ENCODE measurements around the gene KCNH6. TPM values are rescaled to one million over a fixed set of nuclear protein-coding genes. Genes with fewer than 3 reads are reported as not detected.

KCNH6 gene
- total and polyA plus RNA-seq, 5 donors from 2014 or later, result not detected

GRCh38 chr17:63563339-63563738, 40.2 kb downstream of the KCNH6 start:
- Mint-ChIP-seq H3K27me3 (no peaks in the 10 kb centered on the region), H3K4me3 (no peak overlapping the region), H3K27ac (peak overlapping the region in 1 of 3 donors; percentile 47), H3K36me3 (peaks cover under 1% of the 10 kb centered on the region), H3K9me3 (peaks cover 0 to 2% (median 0%) of the 10 kb centered on the region in 7 donors), H3K4me1 (peaks cover 26 to 79% (median 52%) of the 10 kb centered on the region in 4 donors)
- DNase-seq (no peak), ATAC-seq (ENCODE audit: low read depth in 2 of 2) (no peak)
- no peaks in the 10 kb centered on the region for H3K9me3 ChIP-seq (ENCODE audit: control insufficient read depth in 2 of 2, low read length in 2 of 2)
- no peaks in the 10 kb centered on the region for H3K36me3 ChIP-seq (ENCODE audit: control insufficient read depth, insufficient read depth, low read length)
- H3K4me3 ChIP-seq (ENCODE audit: low read depth, low read length), result no peak overlapping the region
- no peaks in the 10 kb centered on the region for H3K27me3 ChIP-seq (ENCODE audit: control insufficient read depth, insufficient read depth, low read length)
- peaks cover 9% of the 10 kb centered on the region for H3K4me1 ChIP-seq (ENCODE audit: control insufficient read depth, insufficient read depth, low read length, poor library complexity, severe bottlenecking)
- H3K27ac ChIP-seq (ENCODE audit: insufficient read depth, low read length, poor library complexity, severe bottlenecking), result no peak overlapping the region

GRCh38 chr17:63564562-63564961, 41.4 kb downstream of the KCNH6 start:
- Histone ChIP-seq H3K9me3 (ENCODE audit: control insufficient read depth in 2 of 2, low read length in 2 of 2) (no peaks in the 10 kb centered on the region), H3K36me3 (ENCODE audit: control insufficient read depth, insufficient read depth, low read length) (no peaks in the 10 kb centered on the region), H3K4me1 (ENCODE audit: control insufficient read depth, insufficient read depth, low read length, poor library complexity, severe bottlenecking) (peaks cover 9% of the 10 kb centered on the region), H3K27me3 (ENCODE audit: control insufficient read depth, insufficient read depth, low read length) (no peaks in the 10 kb centered on the region), H3K27ac (ENCODE audit: insufficient read depth, low read length, poor library complexity, severe bottlenecking) (no peak overlapping the region), H3K4me3 (ENCODE audit: low read depth, low read length) (no peak overlapping the region)
- Mint-ChIP-seq H3K4me1 (peaks cover 26 to 81% (median 54%) of the 10 kb centered on the region in 4 donors), H3K4me3 (no peak overlapping the region), H3K36me3 (peaks cover 6% of the 10 kb centered on the region), H3K27ac (no peak overlapping the region), H3K27me3 (no peaks in the 10 kb centered on the region), H3K9me3 (peaks cover 0 to 2% (median 0%) of the 10 kb centered on the region in 7 donors)
- DNase-seq (no peak), ATAC-seq (ENCODE audit: low read depth in 2 of 2) (no peak)

GRCh38 chr17:63567229-63567628, 44.1 kb downstream of the KCNH6 start:
- DNase-seq (no peak), ATAC-seq (ENCODE audit: low read depth in 2 of 2) (no peak)
- peaks cover 0 to 2% (median 0%) of the 10 kb centered on the region in 7 donors for H3K9me3 Mint-ChIP-seq
- Histone ChIP-seq H3K4me1 (ENCODE audit: control insufficient read depth, insufficient read depth, low read length, poor library complexity, severe bottlenecking) (peaks cover 9% of the 10 kb centered on the region), H3K36me3 (ENCODE audit: control insufficient read depth, insufficient read depth, low read length) (peaks cover 4% of the 10 kb centered on the region), H3K27ac (ENCODE audit: insufficient read depth, low read length, poor library complexity, severe bottlenecking) (no peak overlapping the region), H3K4me3 (ENCODE audit: low read depth, low read length) (no peak overlapping the region), H3K9me3 (ENCODE audit: control insufficient read depth in 2 of 2, low read length in 2 of 2) (no peaks in the 10 kb centered on the region), H3K27me3 (ENCODE audit: control insufficient read depth, insufficient read depth, low read length) (no peaks in the 10 kb centered on the region)
- no peak overlapping the region for H3K4me3 Mint-ChIP-seq
- H3K36me3 Mint-ChIP-seq, result peaks cover 9% of the 10 kb centered on the region
- H3K4me1 Mint-ChIP-seq, result peaks cover 10 to 73% (median 49%) of the 10 kb centered on the region in 4 donors
- no peak overlapping the region for H3K27ac Mint-ChIP-seq
- no peaks in the 10 kb centered on the region for H3K27me3 Mint-ChIP-seq

- Histone ChIP-seq H3K27ac (ENCODE audit: insufficient read depth, low read length, poor library complexity, severe bottlenecking) (no peak overlapping the region), H3K4me3 (ENCODE audit: low read depth, low read length) (no peak overlapping the region), H3K4me1 (ENCODE audit: control insufficient read depth, insufficient read depth, low read length, poor library complexity, severe bottlenecking) (no peaks in the 10 kb centered on the region), H3K27me3 (ENCODE audit: control insufficient read depth, insufficient read depth, low read length) (no peaks in the 10 kb centered on the region), H3K36me3 (ENCODE audit: control insufficient read depth, insufficient read depth, low read length) (peaks cover 4% of the 10 kb centered on the region), H3K9me3 (ENCODE audit: control insufficient read depth in 2 of 2, low read length in 2 of 2) (no peaks in the 10 kb centered on the region)
- H3K4me3 Mint-ChIP-seq, result no peak overlapping the region
- peaks cover 9% of the 10 kb centered on the region for H3K36me3 Mint-ChIP-seq
- DNase-seq (no peak), ATAC-seq (ENCODE audit: low read depth in 2 of 2) (no peak)
- no peaks in the 10 kb centered on the region for H3K27me3 Mint-ChIP-seq
- H3K4me1 Mint-ChIP-seq, result peaks cover 10 to 68% (median 47%) of the 10 kb centered on the region in 4 donors
- no peaks in the 10 kb centered on the region for H3K9me3 Mint-ChIP-seq
- H3K27ac Mint-ChIP-seq, result peak overlapping the region in 2 of 3 donors; percentile 35 to 59
These were observed 45.4 kb downstream of the KCNH6 start for GRCh38 chr17:63568563-63568962.

- Mint-ChIP-seq H3K9me3 (no peaks in the 10 kb centered on the region), H3K27ac (peak overlapping the region in 1 of 3 donors; percentile 73), H3K36me3 (peaks cover 15% of the 10 kb centered on the region), H3K4me3 (no peak overlapping the region), H3K4me1 (peaks cover 5 to 63% (median 43%) of the 10 kb centered on the region in 4 donors), H3K27me3 (no peaks in the 10 kb centered on the region)
- H3K27me3 ChIP-seq (ENCODE audit: control insufficient read depth, insufficient read depth, low read length), result no peaks in the 10 kb centered on the region
- H3K9me3 ChIP-seq (ENCODE audit: control insufficient read depth in 2 of 2, low read length in 2 of 2), result no peaks in the 10 kb centered on the region
- no peak overlapping the region for H3K4me3 ChIP-seq (ENCODE audit: low read depth, low read length)
- H3K27ac ChIP-seq (ENCODE audit: insufficient read depth, low read length, poor library complexity, severe bottlenecking), result no peak overlapping the region
- peaks cover 4% of the 10 kb centered on the region for H3K36me3 ChIP-seq (ENCODE audit: control insufficient read depth, insufficient read depth, low read length)
- DNase-seq (no peak), ATAC-seq (ENCODE audit: low read depth in 2 of 2) (peak in 1 of 2 donors; percentile 28)
- H3K4me1 ChIP-seq (ENCODE audit: control insufficient read depth, insufficient read depth, low read length, poor library complexity, severe bottlenecking), result no peaks in the 10 kb centered on the region
These were observed 48.6 kb downstream of the KCNH6 start for GRCh38 chr17:63571632-63572310.

- H3K27ac ChIP-seq (ENCODE audit: insufficient read depth, low read length, poor library complexity, severe bottlenecking), result peak overlapping the region; percentile 5
- H3K4me3 ChIP-seq (ENCODE audit: low read depth, low read length), result no peak overlapping the region
- no peak overlapping the region for H3K4me3 Mint-ChIP-seq
- peak overlapping the region; percentile 80 to 83 (median 82) for H3K27ac Mint-ChIP-seq
- H3K9me3 ChIP-seq (ENCODE audit: control insufficient read depth in 2 of 2, low read length in 2 of 2), result no peaks in the 10 kb centered on the region
- no peak for ATAC-seq (ENCODE audit: low read depth in 2 of 2)
- DNase-seq, result no peak
- no peaks in the 10 kb centered on the region for H3K27me3 Mint-ChIP-seq
- H3K36me3 Mint-ChIP-seq, result peaks cover 12% of the 10 kb centered on the region
- no peaks in the 10 kb centered on the region for H3K27me3 ChIP-seq (ENCODE audit: control insufficient read depth, insufficient read depth, low read length)
- H3K36me3 ChIP-seq (ENCODE audit: control insufficient read depth, insufficient read depth, low read length), result peaks cover 7% of the 10 kb centered on the region
- no peaks in the 10 kb centered on the region for H3K9me3 Mint-ChIP-seq
- H3K4me1 Mint-ChIP-seq, result peaks cover 5 to 55% (median 42%) of the 10 kb centered on the region in 4 donors
- H3K4me1 ChIP-seq (ENCODE audit: control insufficient read depth, insufficient read depth, low read length, poor library complexity, severe bottlenecking), result no peaks in the 10 kb centered on the region
These were observed 50.5 kb downstream of the KCNH6 start for GRCh38 chr17:63573634-63574033.

- no peaks in the 10 kb centered on the region for H3K9me3 Mint-ChIP-seq
- DNase-seq (no peak), ATAC-seq (ENCODE audit: low read depth in 2 of 2) (no peak)
- H3K9me3 ChIP-seq (ENCODE audit: control insufficient read depth in 2 of 2, low read length in 2 of 2), result no peaks in the 10 kb centered on the region
- H3K4me1 Mint-ChIP-seq, result peaks cover 5 to 28% (median 24%) of the 10 kb centered on the region in 4 donors
- peak overlapping the region; percentile 45 to 65 (median 62) for H3K27ac Mint-ChIP-seq
- no peaks in the 10 kb centered on the region for H3K27me3 Mint-ChIP-seq
- H3K4me1 ChIP-seq (ENCODE audit: control insufficient read depth, insufficient read depth, low read length, poor library complexity, severe bottlenecking), result no peaks in the 10 kb centered on the region
- no peak overlapping the region for H3K4me3 Mint-ChIP-seq
- no peak overlapping the region for H3K4me3 ChIP-seq (ENCODE audit: low read depth, low read length)
- H3K36me3 ChIP-seq (ENCODE audit: control insufficient read depth, insufficient read depth, low read length), result peaks cover 46% of the 10 kb centered on the region
- H3K27me3 ChIP-seq (ENCODE audit: control insufficient read depth, insufficient read depth, low read length), result no peaks in the 10 kb centered on the region
- peaks cover 37% of the 10 kb centered on the region for H3K36me3 Mint-ChIP-seq
- no peak overlapping the region for H3K27ac ChIP-seq (ENCODE audit: insufficient read depth, low read length, poor library complexity, severe bottlenecking)
These were observed 55.0 kb downstream of the KCNH6 start for GRCh38 chr17:63578027-63578768.
